HL-60 (cell line): ENCODE measurements around the gene PRM3.

Experiments
- DNase-seq, 2 experiments: peaks; one replicate each; pipeline ENCODE4 v3.0.0-alpha.2; 2010 to 2020; ENCODE audit warnings: low read depth in 1 of 2, low spot score in 1 of 2
- H3K27ac ChIP-seq: fragments of 250-450 bp; sonication (Bioruptor Pico); replicated peaks from 2 replicates; pipeline ENCODE4 v1.5.1; 2020; ENCODE audit warnings: mild to moderate bottlenecking, moderate library complexity
- H3K27me3 ChIP-seq: fragments of 250-450 bp; sonication (Bioruptor Pico); 2 replicates; pipeline ENCODE4 v1.5.1; 2021; ENCODE audit warnings: mild to moderate bottlenecking, moderate library complexity; ENCODE audit not compliant: insufficient read depth, poor library complexity, severe bottlenecking
- H3K4me3 ChIP-seq: replicated peaks from 2 replicates; pipeline ENCODE4 v1.5.1; 2011; ENCODE audit warnings: mild to moderate bottlenecking, control low read depth, low read length; ENCODE audit not compliant: insufficient read depth
- GABPA ChIP-seq: IDR thresholded peaks from 2 replicates; pipeline ENCODE4 v1.6.1; 2012; ENCODE audit warnings: low read depth
- POLR2AphosphoS5 ChIP-seq: IDR thresholded peaks from 2 replicates; pipeline ENCODE4 v1.6.1; 2012; ENCODE audit warnings: low read depth
- SPI1 ChIP-seq: IDR thresholded peaks from 2 replicates; pipeline ENCODE4 v1.6.1; 2012; ENCODE audit warnings: low read depth, mild to moderate bottlenecking, borderline replicate concordance
- TF ChIP-seq, protein P1 (sequence below): IDR thresholded peaks from one replicate; pipeline ENCODE4 v1.5.1; 2011; ENCODE audit warnings: low read length, control low read depth, inconsistent platforms; ENCODE audit not compliant: insufficient read depth
- TF ChIP-seq, protein P2 (sequence below): IDR thresholded peaks from 2 replicates; pipeline ENCODE4 v1.6.1; 2012; ENCODE audit warnings: low read depth; ENCODE audit not compliant: insufficient replicate concordance

The PRM3 gene

DNA sequence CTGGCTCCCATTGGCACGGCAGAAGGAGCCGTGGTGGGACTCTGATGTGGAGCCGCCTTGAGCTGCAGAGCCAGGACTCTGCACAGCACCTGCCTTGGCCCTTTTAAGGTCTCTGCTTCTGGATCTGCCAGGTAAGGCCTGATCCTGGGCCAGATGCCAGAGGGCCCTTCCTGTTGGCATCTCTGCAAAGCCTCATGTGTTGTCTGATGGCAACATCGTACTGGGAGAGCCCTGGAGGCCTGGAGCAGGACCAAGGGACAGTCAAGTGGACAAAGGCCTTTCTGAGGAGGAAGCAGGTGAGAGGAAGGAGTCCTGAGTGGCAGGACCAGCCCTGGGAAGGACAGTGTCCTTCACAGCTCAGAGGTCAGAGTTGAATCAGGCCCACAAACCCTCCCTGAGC is 43.5 kb downstream of the PRM3 start:
- no peak for DNase-seq
- Histone ChIP-seq H3K27ac (no peak overlapping the region), H3K27me3 (no peaks in the 10 kb centered on the region), H3K4me3 (no peak overlapping the region)
- TF ChIP-seq, protein P1, sequence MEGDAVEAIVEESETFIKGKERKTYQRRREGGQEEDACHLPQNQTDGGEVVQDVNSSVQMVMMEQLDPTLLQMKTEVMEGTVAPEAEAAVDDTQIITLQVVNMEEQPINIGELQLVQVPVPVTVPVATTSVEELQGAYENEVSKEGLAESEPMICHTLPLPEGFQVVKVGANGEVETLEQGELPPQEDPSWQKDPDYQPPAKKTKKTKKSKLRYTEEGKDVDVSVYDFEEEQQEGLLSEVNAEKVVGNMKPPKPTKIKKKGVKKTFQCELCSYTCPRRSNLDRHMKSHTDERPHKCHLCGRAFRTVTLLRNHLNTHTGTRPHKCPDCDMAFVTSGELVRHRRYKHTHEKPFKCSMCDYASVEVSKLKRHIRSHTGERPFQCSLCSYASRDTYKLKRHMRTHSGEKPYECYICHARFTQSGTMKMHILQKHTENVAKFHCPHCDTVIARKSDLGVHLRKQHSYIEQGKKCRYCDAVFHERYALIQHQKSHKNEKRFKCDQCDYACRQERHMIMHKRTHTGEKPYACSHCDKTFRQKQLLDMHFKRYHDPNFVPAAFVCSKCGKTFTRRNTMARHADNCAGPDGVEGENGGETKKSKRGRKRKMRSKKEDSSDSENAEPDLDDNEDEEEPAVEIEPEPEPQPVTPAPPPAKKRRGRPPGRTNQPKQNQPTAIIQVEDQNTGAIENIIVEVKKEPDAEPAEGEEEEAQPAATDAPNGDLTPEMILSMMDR = no peak
- no peak for TF ChIP-seq POLR2AphosphoS5
- no peak for TF ChIP-seq GABPA
- TF ChIP-seq, protein P2, sequence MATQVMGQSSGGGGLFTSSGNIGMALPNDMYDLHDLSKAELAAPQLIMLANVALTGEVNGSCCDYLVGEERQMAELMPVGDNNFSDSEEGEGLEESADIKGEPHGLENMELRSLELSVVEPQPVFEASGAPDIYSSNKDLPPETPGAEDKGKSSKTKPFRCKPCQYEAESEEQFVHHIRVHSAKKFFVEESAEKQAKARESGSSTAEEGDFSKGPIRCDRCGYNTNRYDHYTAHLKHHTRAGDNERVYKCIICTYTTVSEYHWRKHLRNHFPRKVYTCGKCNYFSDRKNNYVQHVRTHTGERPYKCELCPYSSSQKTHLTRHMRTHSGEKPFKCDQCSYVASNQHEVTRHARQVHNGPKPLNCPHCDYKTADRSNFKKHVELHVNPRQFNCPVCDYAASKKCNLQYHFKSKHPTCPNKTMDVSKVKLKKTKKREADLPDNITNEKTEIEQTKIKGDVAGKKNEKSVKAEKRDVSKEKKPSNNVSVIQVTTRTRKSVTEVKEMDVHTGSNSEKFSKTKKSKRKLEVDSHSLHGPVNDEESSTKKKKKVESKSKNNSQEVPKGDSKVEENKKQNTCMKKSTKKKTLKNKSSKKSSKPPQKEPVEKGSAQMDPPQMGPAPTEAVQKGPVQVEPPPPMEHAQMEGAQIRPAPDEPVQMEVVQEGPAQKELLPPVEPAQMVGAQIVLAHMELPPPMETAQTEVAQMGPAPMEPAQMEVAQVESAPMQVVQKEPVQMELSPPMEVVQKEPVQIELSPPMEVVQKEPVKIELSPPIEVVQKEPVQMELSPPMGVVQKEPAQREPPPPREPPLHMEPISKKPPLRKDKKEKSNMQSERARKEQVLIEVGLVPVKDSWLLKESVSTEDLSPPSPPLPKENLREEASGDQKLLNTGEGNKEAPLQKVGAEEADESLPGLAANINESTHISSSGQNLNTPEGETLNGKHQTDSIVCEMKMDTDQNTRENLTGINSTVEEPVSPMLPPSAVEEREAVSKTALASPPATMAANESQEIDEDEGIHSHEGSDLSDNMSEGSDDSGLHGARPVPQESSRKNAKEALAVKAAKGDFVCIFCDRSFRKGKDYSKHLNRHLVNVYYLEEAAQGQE = no peak

DNA sequence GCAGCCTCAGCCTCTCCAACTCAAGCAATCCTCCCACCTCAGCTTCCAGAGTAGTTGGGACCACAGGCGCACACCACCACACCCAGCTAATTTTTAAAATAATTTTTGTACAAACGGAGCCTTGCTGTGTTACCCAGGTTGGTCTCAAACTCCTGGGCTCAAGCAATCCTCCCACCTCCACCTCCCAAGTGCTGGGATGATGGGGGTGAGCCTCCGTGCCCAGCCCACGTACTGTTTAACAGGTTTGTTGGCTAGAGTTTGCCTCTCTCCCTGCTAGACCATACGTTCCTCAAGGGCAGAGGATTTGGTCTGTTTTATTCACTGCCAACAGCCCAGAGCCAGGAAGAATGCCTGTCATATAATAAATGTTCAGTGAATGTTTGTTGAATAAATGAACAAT is 44.0 kb downstream of the PRM3 start:
- Histone ChIP-seq H3K27me3 (no peaks in the 10 kb centered on the region), H3K4me3 (no peak overlapping the region), H3K27ac (no peak overlapping the region)
- no peak for TF ChIP-seq GABPA
- no peak for DNase-seq

DNA sequence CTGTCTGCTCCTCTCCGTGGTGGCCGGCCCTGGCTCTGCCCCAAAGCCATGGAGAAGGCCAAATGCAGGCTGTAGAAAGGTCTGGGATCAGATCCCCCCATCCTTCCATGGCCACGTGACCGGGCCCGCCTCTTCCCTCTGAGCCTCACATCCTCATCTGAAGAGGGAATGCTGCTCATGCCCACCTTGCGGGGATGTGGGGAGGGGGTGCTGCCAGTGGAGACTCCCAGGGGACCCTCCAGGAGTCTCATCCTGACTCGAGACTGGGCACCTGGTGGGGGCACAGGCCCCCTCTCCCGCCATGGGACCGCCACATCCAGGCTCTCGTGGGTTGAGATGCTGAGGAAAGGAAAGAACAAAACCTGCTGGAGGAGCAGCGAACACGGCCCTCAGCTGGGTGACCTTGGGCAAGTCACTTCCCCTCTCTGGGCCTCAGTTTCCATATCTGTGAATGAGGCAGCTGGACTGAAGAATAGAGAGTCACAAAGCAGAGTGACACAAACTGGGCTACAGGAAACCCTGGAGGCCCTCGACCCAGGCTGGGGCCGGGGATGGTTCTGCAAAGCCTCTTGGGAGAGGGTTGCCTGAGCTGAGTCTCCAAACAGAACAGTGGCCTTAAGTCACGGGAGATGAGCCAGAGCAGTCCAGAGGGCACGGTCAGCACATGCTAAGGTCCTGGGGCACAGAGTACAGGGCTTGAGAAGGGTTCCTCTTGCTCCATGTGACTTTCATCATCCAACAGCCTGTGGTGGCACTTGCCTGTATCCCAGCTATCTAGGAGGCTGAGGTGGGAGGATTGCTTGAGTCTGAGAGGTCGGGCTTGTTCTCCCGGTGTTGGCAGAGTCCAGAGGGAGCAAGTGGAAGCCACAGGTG is 47.5 kb downstream of the PRM3 start:
- TF ChIP-seq POLR2AphosphoS5 = no peak
- TF ChIP-seq, protein P1 = no peak
- no peak for TF ChIP-seq GABPA
- DNase-seq = no peak
- H3K27me3 ChIP-seq = no peaks in the 10 kb centered on the region
- H3K4me3 ChIP-seq = no peak overlapping the region
- H3K27ac ChIP-seq = no peak overlapping the region

DNA sequence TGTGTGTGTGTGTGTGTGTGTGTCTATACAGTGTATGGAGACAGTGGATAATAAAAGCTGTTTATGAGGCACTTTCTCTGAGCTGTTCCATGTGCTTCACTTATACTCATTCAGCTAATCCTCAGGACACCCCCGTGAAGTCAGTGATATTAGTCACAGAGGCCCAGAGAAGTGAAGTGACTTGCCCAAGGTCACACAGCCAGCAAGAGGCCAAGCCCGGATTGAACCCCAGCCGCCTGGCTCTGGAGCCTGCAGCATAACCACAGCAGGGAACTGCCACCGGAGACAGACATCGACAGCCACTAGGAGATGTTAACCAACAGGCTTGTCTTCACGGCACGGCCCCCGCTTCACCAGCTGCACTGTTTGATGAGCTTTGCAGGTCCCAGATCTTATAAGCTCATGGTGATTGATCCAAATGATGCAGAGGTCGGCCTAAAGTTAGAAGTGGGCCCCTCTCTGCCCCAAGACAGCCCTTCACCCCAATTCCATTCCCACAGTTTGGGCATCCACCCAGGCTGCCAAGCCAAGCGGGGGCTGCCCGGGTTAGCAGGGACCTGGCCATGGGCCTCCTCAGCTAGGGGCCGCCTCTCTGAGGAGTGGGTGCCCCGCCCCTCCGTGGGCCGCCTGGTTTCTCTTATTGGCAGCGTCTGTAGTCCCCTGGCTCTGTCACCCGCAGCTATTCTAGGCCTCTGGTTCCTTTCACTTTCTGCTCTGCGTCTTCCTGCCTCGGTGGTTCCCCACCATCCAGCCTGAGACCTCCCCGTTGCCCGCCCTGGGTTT is 48.3 kb downstream of the PRM3 start:
- H3K27me3 ChIP-seq = no peaks in the 10 kb centered on the region
- peak in 1 of 2 experiments; percentile 67 for DNase-seq
- H3K27ac ChIP-seq = peak overlapping the region; percentile 48
- H3K4me3 ChIP-seq = no peak overlapping the region
- TF ChIP-seq SPI1 (no peak; the same call in 1 of the 2 replicates), POLR2AphosphoS5 (peak; percentile 45; the same call in 1 of the 2 replicates), GABPA (no peak)
- TF ChIP-seq, protein P2 = no peak
- TF ChIP-seq, protein P1 = no peak
